K562 (cell line): ENCODE measurements around the gene CFD. TPM values are rescaled to one million over a fixed set of nuclear protein-coding genes. Genes with fewer than 3 reads are reported as not detected.

ENCODE experiments used
- FOXM1 ChIP-seq, 2 experiments: fragments of 450-650 bp in 1 of 2; sonication (generic) in 1 of 2; formaldehyde crosslinking in 1 of 2; IDR thresholded peaks; 2 replicates each; pipeline versions ENCODE4 v1.6.1 to v1.9.0; 2017 to 2022; ENCODE audit warnings: low read depth in 2 of 2, mild to moderate bottlenecking in 2 of 2, missing genetic modification reagents in 1 of 2, moderate library complexity in 1 of 2
- HIVEP1 ChIP-seq: fragments of 250-450 bp; sonication (Bioruptor Pico); IDR thresholded peaks from 2 replicates; pipeline ENCODE4 v1.4.0; 2020; ENCODE audit warnings: mild to moderate bottlenecking
- MIER1 ChIP-seq: fragments of 450-650 bp; IDR thresholded peaks from 2 replicates; pipeline ENCODE4 v1.6.1; 2016; ENCODE audit warnings: antibody characterized with exemption, mild to moderate bottlenecking, low read depth
- NFE2L1 ChIP-seq: fragments of 450-650 bp; IDR thresholded peaks from 2 replicates; pipeline ENCODE4 v1.6.1; 2016; ENCODE audit warnings: missing genetic modification characterization, low read depth, mild to moderate bottlenecking, missing compliant biosample characterization, moderate library complexity, borderline replicate concordance
- RFX7 ChIP-seq: fragments of 250-450 bp; sonication (Bioruptor Pico); IDR thresholded peaks from 2 replicates; pipeline ENCODE4 v1.5.1; 2021; ENCODE audit warnings: mild to moderate bottlenecking
- SLC30A9 ChIP-seq: fragments of 250-450 bp; sonication (Bioruptor Pico); IDR thresholded peaks from 2 replicates; pipeline ENCODE4 v1.8.0; 2022; ENCODE audit warnings: mild to moderate bottlenecking, moderate library complexity
- ZKSCAN3 ChIP-seq: fragments of 250-450 bp; sonication (Bioruptor Pico); IDR thresholded peaks from 2 replicates; pipeline ENCODE4 v1.4.0; 2020
- ZNF217 ChIP-seq: sonication (generic); formaldehyde crosslinking; IDR thresholded peaks from 2 replicates; pipeline ENCODE4 v1.8.0; 2022; ENCODE audit warnings: mild to moderate bottlenecking, missing genetic modification reagents
- polyA plus RNA-seq, 8 experiments: library from polyadenylated mRNA; depleted of rRNA in 4 of 8; stranded (reverse) in 5 of 8; unstranded in 3 of 8; fragments of >200 nt; fragmentation: Nextera tagmentation in 2 of 8; fragmentation: Illumina TruSeq in 1 of 8; extraction: Ambion mirVana in 2 of 8; extraction: Trizol in 1 of 8; gene quantifications; 2 replicates each; pipeline versions ENCODE4 v1.2.1 to v1.2.3, GENCODE V29; 2011 to 2014; ENCODE audit warnings: inconsistent platforms in 1 of 8, missing spikeins in 1 of 8
- total RNA-seq, 7 experiments: library from RNA; depleted of rRNA in 6 of 7; stranded (reverse); fragments of >200 nt in 6 of 7; fragmentation: Illumina TruSeq in 2 of 7; extraction: Trizol in 2 of 7; gene quantifications; 2 replicates each; pipeline versions ENCODE4 v1.2.1 to v1.2.3, GENCODE V29; 2011 to 2021; ENCODE audit warnings: low replicate concordance in 1 of 7
- TF ChIP-seq, protein P1 (sequence below), 2 experiments: fragments of 150-350 bp in 1 of 2; IDR thresholded peaks; 2 replicates each; pipeline ENCODE4 v1.6.1; 2012 to 2016; ENCODE audit warnings: low read depth in 2 of 2, low read length in 2 of 2, mild to moderate bottlenecking in 1 of 2, moderate library complexity in 1 of 2
- TF ChIP-seq, protein P2 (sequence below): sonication (generic); formaldehyde crosslinking; IDR thresholded peaks from 2 replicates; pipeline ENCODE4 v1.8.1; 2023; ENCODE audit warnings: mild to moderate bottlenecking, missing genetic modification reagents
- TF ChIP-seq, protein P3 (sequence below): fragments of 250-450 bp; sonication (Bioruptor Pico); IDR thresholded peaks from 2 replicates; pipeline ENCODE4 v1.5.0; 2022; ENCODE audit warnings: mild to moderate bottlenecking
- TF ChIP-seq, protein P4 (sequence below): sonication (generic); formaldehyde crosslinking; IDR thresholded peaks from 2 replicates; pipeline ENCODE4 v1.8.0; 2022; ENCODE audit warnings: mild to moderate bottlenecking, low read depth, missing genetic modification reagents
- TF ChIP-seq, protein P5 (sequence below): fragments of 450-650 bp; IDR thresholded peaks from 2 replicates; pipeline ENCODE4 v1.7.0; 2016; ENCODE audit warnings: borderline replicate concordance

CFD gene
- total and polyA plus RNA-seq, 9 of the 15 experiments (the other 6 are each of a cell fraction or from before 2014, with no cell fraction given): 0.52 to 59.4 (median 7.6) TPM

DNA sequence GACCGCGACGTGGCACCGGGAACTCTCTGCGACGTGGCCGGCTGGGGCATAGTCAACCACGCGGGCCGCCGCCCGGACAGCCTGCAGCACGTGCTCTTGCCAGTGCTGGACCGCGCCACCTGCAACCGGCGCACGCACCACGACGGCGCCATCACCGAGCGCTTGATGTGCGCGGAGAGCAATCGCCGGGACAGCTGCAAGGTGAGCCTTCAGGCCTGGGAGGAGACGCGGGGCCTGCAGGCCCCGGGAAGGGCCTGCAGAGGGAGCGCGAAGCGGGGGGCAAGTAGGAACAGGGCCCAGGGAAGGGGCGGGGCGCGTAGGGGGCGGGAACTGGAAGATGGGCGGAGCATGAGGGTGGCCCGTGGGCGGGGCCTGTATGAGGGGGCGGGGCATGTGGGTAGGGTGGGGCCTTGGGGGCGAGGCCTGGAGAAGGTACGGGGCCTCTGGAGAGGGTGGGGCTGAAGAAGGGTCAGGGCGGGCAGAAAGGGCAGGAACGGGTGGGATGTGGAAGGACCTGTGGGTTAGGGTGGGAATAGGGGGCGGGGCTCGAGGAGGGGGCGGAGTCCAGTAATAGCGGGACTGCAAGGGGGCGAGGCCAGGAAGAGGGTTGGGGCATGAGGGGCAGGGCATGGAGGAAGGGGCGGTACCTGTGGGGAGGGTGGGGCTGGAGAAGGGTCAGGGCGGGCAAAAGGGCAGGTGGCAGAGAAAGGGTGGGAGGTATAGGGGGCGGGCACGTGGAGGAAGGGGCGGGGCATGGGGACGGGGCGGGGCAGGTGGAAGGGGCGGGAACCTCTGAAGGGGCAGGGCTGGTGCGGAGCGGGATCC is 2.5 kb downstream of the CFD start (continued):
- TF ChIP-seq, protein P1, sequence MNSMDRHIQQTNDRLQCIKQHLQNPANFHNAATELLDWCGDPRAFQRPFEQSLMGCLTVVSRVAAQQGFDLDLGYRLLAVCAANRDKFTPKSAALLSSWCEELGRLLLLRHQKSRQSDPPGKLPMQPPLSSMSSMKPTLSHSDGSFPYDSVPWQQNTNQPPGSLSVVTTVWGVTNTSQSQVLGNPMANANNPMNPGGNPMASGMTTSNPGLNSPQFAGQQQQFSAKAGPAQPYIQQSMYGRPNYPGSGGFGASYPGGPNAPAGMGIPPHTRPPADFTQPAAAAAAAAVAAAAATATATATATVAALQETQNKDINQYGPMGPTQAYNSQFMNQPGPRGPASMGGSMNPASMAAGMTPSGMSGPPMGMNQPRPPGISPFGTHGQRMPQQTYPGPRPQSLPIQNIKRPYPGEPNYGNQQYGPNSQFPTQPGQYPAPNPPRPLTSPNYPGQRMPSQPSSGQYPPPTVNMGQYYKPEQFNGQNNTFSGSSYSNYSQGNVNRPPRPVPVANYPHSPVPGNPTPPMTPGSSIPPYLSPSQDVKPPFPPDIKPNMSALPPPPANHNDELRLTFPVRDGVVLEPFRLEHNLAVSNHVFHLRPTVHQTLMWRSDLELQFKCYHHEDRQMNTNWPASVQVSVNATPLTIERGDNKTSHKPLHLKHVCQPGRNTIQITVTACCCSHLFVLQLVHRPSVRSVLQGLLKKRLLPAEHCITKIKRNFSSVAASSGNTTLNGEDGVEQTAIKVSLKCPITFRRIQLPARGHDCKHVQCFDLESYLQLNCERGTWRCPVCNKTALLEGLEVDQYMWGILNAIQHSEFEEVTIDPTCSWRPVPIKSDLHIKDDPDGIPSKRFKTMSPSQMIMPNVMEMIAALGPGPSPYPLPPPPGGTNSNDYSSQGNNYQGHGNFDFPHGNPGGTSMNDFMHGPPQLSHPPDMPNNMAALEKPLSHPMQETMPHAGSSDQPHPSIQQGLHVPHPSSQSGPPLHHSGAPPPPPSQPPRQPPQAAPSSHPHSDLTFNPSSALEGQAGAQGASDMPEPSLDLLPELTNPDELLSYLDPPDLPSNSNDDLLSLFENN (IDR thresholded peaks at IDR 0.05; ENCODE audit: low read depth in 2 of 2, low read length in 2 of 2): no peak
- TF ChIP-seq SLC30A9: no peak
- TF ChIP-seq, protein P2, sequence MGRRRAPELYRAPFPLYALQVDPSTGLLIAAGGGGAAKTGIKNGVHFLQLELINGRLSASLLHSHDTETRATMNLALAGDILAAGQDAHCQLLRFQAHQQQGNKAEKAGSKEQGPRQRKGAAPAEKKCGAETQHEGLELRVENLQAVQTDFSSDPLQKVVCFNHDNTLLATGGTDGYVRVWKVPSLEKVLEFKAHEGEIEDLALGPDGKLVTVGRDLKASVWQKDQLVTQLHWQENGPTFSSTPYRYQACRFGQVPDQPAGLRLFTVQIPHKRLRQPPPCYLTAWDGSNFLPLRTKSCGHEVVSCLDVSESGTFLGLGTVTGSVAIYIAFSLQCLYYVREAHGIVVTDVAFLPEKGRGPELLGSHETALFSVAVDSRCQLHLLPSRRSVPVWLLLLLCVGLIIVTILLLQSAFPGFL (CRISPR knock-in tag): no peak
- no peak for TF ChIP-seq ZNF217 (CRISPR knock-in tag)
- TF ChIP-seq MIER1: 0 out of 2 replicates have a peak, but pooled peaks have one; percentile 29
- TF ChIP-seq NFE2L1 (tag): no peak
- TF ChIP-seq, protein P3, sequence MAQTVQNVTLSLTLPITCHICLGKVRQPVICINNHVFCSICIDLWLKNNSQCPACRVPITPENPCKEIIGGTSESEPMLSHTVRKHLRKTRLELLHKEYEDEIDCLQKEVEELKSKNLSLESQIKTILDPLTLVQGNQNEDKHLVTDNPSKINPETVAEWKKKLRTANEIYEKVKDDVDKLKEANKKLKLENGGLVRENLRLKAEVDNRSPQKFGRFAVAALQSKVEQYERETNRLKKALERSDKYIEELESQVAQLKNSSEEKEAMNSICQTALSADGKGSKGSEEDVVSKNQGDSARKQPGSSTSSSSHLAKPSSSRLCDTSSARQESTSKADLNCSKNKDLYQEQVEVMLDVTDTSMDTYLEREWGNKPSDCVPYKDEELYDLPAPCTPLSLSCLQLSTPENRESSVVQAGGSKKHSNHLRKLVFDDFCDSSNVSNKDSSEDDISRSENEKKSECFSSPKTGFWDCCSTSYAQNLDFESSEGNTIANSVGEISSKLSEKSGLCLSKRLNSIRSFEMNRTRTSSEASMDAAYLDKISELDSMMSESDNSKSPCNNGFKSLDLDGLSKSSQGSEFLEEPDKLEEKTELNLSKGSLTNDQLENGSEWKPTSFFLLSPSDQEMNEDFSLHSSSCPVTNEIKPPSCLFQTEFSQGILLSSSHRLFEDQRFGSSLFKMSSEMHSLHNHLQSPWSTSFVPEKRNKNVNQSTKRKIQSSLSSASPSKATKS (CRISPR knock-in tag): no peak
- TF ChIP-seq, protein P4, sequence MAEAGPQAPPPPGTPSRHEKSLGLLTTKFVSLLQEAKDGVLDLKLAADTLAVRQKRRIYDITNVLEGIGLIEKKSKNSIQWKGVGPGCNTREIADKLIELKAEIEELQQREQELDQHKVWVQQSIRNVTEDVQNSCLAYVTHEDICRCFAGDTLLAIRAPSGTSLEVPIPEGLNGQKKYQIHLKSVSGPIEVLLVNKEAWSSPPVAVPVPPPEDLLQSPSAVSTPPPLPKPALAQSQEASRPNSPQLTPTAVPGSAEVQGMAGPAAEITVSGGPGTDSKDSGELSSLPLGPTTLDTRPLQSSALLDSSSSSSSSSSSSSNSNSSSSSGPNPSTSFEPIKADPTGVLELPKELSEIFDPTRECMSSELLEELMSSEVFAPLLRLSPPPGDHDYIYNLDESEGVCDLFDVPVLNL (CRISPR knock-in tag): no peak
- TF ChIP-seq RFX7 (CRISPR knock-in tag): no peak
- TF ChIP-seq, protein P5, sequence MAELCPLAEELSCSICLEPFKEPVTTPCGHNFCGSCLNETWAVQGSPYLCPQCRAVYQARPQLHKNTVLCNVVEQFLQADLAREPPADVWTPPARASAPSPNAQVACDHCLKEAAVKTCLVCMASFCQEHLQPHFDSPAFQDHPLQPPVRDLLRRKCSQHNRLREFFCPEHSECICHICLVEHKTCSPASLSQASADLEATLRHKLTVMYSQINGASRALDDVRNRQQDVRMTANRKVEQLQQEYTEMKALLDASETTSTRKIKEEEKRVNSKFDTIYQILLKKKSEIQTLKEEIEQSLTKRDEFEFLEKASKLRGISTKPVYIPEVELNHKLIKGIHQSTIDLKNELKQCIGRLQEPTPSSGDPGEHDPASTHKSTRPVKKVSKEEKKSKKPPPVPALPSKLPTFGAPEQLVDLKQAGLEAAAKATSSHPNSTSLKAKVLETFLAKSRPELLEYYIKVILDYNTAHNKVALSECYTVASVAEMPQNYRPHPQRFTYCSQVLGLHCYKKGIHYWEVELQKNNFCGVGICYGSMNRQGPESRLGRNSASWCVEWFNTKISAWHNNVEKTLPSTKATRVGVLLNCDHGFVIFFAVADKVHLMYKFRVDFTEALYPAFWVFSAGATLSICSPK: no peak
- no peak for TF ChIP-seq HIVEP1 (CRISPR knock-in tag)
- peak; percentile 66; the same call in 1 of the 2 replicates for TF ChIP-seq ZKSCAN3 (CRISPR knock-in tag)
- no peak for TF ChIP-seq FOXM1 (IDR thresholded peaks at IDR 0.05; ENCODE audit: low read depth)
- TF ChIP-seq FOXM1 (CRISPR knock-in tag; IDR thresholded peaks at IDR 0.05; ENCODE audit: low read depth): 0 out of 2 replicates have a peak, but pooled peaks have one; percentile 8
